GM19025 (cell line): Measurements from ENCODE around the gene HPS6.

Source experiments
- ATAC-seq: cut with Tn5 transposase; IDR thresholded peaks from one replicate; pipeline ENCODE4 v1.9.1; 2021; ENCODE audit warnings: mild to moderate bottlenecking, low read depth, moderate library complexity; ENCODE audit not compliant: unreplicated experiment

HPS6 gene

DNA sequence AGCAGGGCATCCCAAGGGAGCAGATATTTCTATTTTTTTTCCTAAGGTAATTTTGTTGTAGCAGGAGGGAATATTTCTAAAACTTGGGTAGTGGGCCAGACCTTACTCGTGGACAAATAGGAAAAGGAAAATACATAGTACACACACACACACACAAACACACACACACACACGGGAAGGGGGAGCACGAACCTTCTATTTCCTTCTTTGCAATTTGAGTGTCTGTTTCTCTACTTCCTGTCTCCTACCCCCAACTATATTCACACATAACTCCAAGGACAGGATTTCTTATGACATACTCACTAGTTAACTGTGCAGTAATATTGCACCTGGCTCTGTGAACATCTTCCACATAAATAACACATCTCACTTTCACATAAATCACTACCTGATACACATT, 50.6 kb downstream of the HPS6 start:
- no peak for ATAC-seq

DNA sequence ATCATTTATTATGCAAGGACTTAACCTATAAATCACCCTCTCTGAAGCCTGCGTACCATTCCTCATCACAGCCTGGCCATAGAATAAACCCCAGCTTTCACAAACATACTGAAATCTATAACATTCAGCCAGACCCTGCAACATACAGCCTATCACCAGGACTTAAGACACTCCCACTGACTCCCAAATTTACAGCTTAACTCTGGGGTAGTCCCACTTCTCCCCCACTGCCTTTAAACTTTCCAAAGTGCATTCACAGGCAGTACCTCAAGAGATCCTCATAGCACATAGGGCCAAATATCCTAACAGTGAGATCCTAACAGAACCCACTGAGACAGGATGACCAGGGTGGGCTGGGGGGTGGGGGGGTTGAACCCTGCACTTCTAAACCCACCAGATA, 51.5 kb downstream of the HPS6 start:
- no peak for ATAC-seq
